Mesothelial cell of epicardium (in vitro differentiated cells): ENCODE data around the gene TLR2. TPM values are rescaled to one million over a fixed set of nuclear protein-coding genes. Genes with fewer than 3 reads are reported as not detected.

ENCODE experiments used
- DNase-seq, 2 experiments: peaks; one replicate each; pipeline ENCODE4 v3.0.0; 2021; ENCODE audit warnings: low spot score in 2 of 2; ENCODE audit not compliant: unreplicated experiment in 2 of 2
- H3K27ac Mint-ChIP-seq: 2 replicates; pipeline ENCODE4 v1.8.0; 2021; ENCODE audit warnings: mixed read lengths
- H3K27me3 Mint-ChIP-seq: 2 replicates; pipeline ENCODE4 v1.8.0; 2021; ENCODE audit warnings: low read depth, mixed read lengths
- H3K36me3 Mint-ChIP-seq: 2 replicates; pipeline ENCODE4 v1.8.0; 2021; ENCODE audit warnings: mixed read lengths
- H3K4me1 Mint-ChIP-seq: 2 replicates; pipeline ENCODE4 v1.8.0; 2021; ENCODE audit warnings: mixed read lengths
- H3K4me3 Mint-ChIP-seq: 2 replicates; pipeline ENCODE4 v1.8.0; 2021; ENCODE audit warnings: mild to moderate bottlenecking, moderate library complexity, mixed read lengths
- H3K9me3 Mint-ChIP-seq: 2 replicates; pipeline ENCODE4 v1.8.0; 2021; ENCODE audit warnings: mixed read lengths
- CTCF ChIP-seq: fragments of 200-600 bp; sonication (generic); IDR thresholded peaks from one replicate; pipeline ENCODE4 v1.5.0; 2021; ENCODE audit warnings: antibody characterized with exemption; ENCODE audit not compliant: unreplicated experiment
- total RNA-seq: library from RNA; stranded (reverse); gene quantifications from 3 replicates; pipeline ENCODE4 v1.2.1, GENCODE V29; 2021

The TLR2 gene
- total RNA-seq, 1 donor from 2014 or later = 2.9 TPM

- H3K27ac Mint-ChIP-seq = no peak overlapping the region
- TF ChIP-seq CTCF = no peak
- H3K36me3 Mint-ChIP-seq = no peaks in the 10 kb centered on the region
- DNase-seq = no peak
- no peaks in the 10 kb centered on the region for H3K9me3 Mint-ChIP-seq
- H3K4me1 Mint-ChIP-seq = no peaks in the 10 kb centered on the region
- H3K4me3 Mint-ChIP-seq = no peak overlapping the region
- H3K27me3 Mint-ChIP-seq = peaks cover 5% of the 10 kb centered on the region
Observed at GRCh38 chr4:153724606-153725005, 40.5 kb downstream of the TLR2 start.

GRCh38 chr4:153725136-153725830 lies 41.2 kb downstream of the TLR2 start:
- peaks cover 5% of the 10 kb centered on the region for H3K27me3 Mint-ChIP-seq
- no peaks in the 10 kb centered on the region for H3K4me1 Mint-ChIP-seq
- H3K36me3 Mint-ChIP-seq = no peaks in the 10 kb centered on the region
- H3K9me3 Mint-ChIP-seq = no peaks in the 10 kb centered on the region
- no peak overlapping the region for H3K4me3 Mint-ChIP-seq
- TF ChIP-seq CTCF = no peak
- no peak for DNase-seq
- H3K27ac Mint-ChIP-seq = no peak overlapping the region

GRCh38 chr4:153725831-153726154 lies 41.7 kb downstream of the TLR2 start:
- Mint-ChIP-seq H3K27ac (no peak overlapping the region), H3K4me1 (no peaks in the 10 kb centered on the region), H3K27me3 (peaks cover 5% of the 10 kb centered on the region), H3K4me3 (no peak overlapping the region), H3K9me3 (no peaks in the 10 kb centered on the region), H3K36me3 (no peaks in the 10 kb centered on the region)
- no peak for TF ChIP-seq CTCF
- no peak for DNase-seq

- Mint-ChIP-seq H3K27ac (no peak overlapping the region), H3K4me3 (no peak overlapping the region), H3K9me3 (no peaks in the 10 kb centered on the region), H3K4me1 (peaks cover 3% of the 10 kb centered on the region), H3K27me3 (peaks cover 4% of the 10 kb centered on the region), H3K36me3 (no peaks in the 10 kb centered on the region)
- TF ChIP-seq CTCF = no peak
- DNase-seq = no peak
Observed at GRCh38 chr4:153728151-153728550, 44.1 kb downstream of the TLR2 start.

GRCh38 chr4:153728660-153729059 lies 44.6 kb downstream of the TLR2 start:
- no peak for TF ChIP-seq CTCF
- DNase-seq = no peak
- peaks cover 4% of the 10 kb centered on the region for H3K27me3 Mint-ChIP-seq
- H3K36me3 Mint-ChIP-seq = no peaks in the 10 kb centered on the region
- peaks cover 3% of the 10 kb centered on the region for H3K4me1 Mint-ChIP-seq
- H3K9me3 Mint-ChIP-seq = no peaks in the 10 kb centered on the region
- no peak overlapping the region for H3K27ac Mint-ChIP-seq
- no peak overlapping the region for H3K4me3 Mint-ChIP-seq

- no peak for DNase-seq
- H3K4me1 Mint-ChIP-seq = peaks cover 3% of the 10 kb centered on the region
- no peaks in the 10 kb centered on the region for H3K9me3 Mint-ChIP-seq
- H3K27ac Mint-ChIP-seq = no peak overlapping the region
- peaks cover 2% of the 10 kb centered on the region for H3K27me3 Mint-ChIP-seq
- no peak for TF ChIP-seq CTCF
- H3K36me3 Mint-ChIP-seq = no peaks in the 10 kb centered on the region
- H3K4me3 Mint-ChIP-seq = no peak overlapping the region
Observed at GRCh38 chr4:153729895-153730294, 45.8 kb downstream of the TLR2 start.
